Measurements from ENCODE around the gene RHOG.
"Not testable (repeated sequence)": the region's sequence is repeated elsewhere in the genome, so short reads cannot be mapped to it uniquely, and the experiment has no call there.

Gene RHOG

DNA sequence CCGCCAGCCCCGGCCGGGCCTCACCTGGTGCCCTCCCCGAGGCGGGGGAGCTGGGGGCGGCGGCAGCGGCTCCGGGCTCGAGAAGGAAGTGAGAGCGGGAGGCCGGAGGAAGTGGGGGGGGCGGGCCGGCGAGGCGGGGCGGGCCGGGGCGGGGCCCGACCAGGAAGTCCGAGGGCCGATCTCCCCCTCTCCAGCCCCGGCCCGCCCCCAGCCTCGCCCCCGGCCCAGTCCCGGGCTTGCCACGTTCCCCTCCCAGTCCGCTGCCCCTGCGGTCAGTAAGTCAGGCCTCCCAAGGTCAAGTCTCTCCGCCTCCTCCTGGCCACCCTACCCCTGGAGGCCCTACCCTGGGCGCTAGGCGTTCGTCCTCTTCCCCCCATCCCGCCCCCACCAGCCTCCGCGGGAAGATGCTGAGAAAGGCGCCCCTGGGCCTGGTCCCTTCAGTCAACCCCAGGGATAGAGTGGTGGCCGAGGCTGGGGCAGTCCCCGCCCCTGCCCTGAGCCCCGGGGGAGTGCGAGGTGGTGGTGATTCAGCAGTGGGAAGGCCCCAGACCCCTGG, at the start of gene RHOG:
RHOG (minus strand) TSS at position 90 of the 556 bp plus-strand sequence. CDS start 12,821 bp downstream, outside the sequence.
- peak in 13 of 14 donors; percentile 12 to 92 (median 84) for DNase-seq

DNA sequence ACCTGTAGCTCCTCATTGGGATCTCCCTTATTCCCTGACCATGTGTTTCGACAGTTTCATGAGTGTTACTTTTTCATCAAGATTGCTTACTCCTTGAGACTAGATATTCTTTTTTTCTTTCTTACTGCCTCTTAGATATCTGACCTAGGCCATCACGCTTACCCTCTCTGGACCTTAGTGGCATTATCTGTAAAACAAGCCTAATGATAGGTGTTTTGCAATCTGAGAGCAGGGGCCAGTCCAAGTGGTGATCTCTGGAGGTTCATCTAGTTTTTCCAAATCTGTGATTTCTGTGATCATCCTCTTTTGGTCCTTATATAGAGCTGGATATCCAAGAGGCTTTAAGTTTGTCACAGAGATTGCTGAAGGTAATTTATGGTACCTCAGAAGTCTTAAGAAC, 49.3 kb upstream of the RHOG start:
- DNase-seq: no peak

GRCh38 chr11:3888876-3889275, 48.1 kb upstream of the RHOG start:
- DNase-seq: no peak

DNA sequence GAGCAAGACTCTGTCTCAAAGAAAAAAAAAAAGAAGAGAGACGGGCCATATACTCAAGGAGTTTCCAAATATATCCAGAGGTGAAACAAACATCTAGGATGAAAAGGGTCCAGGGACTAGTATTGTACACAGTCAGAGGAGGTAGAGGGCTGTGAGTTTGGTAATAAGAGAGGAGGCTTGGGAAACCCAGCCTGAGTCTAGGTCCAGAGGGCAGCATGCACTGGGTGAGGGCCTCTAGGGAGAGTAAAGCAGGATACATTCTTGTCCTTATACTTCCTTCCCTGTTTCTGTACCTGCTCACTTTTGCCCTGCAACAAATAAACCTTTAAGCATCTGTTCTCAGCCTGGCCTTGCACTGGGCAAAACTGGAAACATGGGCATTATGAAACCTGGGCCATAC, 46.2 kb upstream of the RHOG start:
- DNase-seq: no peak

GRCh38 chr11:3885855-3886254, 45.1 kb upstream of the RHOG start:
- DNase-seq: no peak

- no peak for DNase-seq
These were observed 41.9 kb upstream of the RHOG start for GRCh38 chr11:3882655-3883054.

DNA sequence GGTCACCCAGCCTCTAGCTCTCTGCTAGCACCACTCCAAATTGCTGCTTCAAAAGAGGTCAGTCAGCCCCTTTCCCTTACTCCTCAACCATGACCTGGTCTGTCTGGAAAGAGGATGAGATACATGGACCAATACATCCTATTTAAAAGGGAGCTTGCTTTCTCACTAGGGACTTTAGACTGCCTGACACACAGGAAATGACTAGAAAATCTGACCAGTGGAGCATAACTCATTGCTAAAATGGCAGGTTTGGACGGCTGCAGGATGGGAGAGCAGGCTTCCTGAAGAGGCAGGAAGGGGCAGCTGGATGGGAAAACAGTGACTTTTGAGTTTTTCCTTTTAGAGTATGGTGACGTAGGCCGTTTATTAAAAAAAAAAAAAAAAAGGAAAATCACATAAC, 40.0 kb upstream of the RHOG start:
- DNase-seq: no peak

GRCh38 chr11:3879967-3880542, 39.3 kb upstream of the RHOG start:
- DNase-seq: no peak

GRCh38 chr11:3879216-3879966, 38.6 kb upstream of the RHOG start:
- DNase-seq: no peak

GRCh38 chr11:3878258-3878584, 37.5 kb upstream of the RHOG start:
- no peak for DNase-seq

DNA sequence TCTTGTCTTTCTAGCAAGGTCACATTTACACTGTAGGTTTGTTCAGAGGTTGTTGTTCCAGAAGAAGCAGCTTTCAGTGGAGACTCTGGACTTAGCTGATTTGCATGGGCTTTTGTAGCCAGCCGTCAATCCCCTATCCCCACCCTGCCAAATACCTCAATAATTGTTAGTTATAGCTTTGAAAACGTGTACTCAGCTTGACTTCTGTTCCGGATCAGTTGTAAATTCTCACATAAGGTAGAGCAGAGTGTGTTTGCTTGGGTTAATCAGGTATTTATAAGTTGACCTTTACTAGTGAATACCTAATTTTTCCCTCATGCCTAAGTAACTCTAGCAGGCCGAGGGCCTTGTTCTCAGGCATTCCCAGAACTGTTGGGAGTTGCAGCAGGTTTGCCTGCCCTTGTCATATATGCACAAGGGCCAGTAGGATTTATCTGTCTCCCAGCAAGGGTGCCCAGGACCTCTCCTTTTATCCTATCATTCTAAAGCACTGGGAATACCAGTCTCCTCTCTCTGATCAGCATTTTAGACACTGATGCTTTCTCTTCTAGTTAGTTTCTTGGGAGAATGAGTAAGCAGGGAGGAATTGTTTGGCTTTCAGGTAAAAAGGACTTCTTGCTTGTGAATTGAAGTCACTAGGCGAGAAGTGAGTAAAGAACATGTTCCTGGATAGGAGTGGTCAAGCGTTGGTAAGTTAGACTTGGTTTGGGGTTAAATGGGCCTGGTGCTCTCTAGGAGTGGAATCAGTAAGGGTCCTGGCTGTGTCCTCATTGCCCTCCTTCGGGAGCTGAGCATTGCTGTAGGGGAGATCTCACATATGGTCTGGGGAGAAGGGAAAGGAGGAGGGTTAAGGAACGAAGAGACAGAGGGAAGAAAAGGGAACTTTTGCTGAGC, 36.9 kb upstream of the RHOG start:
- no peak for DNase-seq

- no peak for DNase-seq
These were observed 35.9 kb upstream of the RHOG start for GRCh38 chr11:3876613-3877012.

DNA sequence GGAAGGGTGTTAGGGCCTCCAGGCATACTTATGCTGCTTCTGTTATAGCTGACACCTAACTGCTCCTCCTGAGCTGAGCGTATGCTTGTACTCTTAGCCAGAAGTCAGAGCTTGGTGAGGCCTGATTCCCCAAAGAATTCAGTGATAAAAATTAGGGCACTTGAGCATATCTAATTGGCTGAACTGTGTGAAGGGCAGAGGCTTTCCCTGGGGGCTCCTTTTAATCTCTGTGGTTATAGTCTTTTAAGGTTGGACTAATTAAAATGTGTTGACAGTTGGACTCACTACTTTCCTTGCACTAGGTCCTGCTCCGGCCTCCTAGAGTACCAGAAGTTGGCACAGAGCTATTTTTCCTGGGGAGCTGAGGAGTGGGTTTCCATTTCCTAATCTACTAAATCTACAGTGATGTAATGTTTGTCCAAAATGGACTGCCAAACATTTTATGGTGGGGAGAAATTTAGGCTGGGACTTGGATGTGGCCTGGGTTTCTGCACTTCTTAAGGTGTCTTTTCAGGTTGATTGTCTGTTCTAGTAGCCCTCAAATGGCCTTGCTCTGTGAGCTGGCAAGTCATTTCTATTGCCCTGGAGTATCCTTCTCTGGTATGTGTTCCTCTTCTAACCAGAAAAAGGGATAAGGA, 33.1 kb upstream of the RHOG start:
- no peak for DNase-seq

GRCh38 chr11:3867209-3868091, 26.7 kb upstream of the RHOG start:
- no peak for DNase-seq

DNA sequence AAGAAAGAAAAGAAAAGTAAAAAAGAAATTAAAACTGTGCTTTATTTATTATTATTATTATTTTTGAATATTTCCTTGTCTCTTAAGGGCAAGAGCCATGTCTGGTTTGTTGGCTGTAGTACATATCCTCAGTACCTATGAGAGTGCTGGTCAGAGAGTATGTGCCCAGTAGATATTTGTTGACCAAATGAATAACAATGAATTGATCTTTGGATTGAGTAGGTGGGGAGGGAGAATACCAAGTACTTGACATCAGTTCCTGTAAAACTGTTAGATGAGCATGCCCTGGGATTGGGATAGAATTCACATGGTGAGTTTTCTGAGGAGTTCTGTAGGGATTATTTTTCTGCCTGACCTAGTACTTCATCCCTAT, 26.1 kb upstream of the RHOG start:
- DNase-seq: no peak

DNA sequence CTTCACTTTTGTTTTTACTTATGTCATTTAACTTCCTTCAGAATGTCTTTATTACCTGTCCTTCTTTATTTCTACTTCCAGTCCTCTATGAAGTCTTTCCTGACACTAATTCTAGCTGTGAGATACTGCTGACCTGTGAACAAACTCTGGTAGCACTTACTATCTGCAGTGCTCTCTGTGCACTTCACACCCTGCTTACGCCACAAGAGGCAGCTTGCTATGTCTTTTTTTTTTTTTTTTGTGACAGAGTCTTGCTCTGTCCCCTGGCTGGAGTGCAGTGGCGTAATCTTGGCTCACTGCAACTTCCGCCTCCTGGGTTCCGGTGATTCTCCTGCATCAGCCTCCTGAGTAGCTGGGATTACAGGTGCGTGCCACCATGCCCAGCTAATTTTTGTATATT, 25.4 kb upstream of the RHOG start:
- no peak for DNase-seq

DNA sequence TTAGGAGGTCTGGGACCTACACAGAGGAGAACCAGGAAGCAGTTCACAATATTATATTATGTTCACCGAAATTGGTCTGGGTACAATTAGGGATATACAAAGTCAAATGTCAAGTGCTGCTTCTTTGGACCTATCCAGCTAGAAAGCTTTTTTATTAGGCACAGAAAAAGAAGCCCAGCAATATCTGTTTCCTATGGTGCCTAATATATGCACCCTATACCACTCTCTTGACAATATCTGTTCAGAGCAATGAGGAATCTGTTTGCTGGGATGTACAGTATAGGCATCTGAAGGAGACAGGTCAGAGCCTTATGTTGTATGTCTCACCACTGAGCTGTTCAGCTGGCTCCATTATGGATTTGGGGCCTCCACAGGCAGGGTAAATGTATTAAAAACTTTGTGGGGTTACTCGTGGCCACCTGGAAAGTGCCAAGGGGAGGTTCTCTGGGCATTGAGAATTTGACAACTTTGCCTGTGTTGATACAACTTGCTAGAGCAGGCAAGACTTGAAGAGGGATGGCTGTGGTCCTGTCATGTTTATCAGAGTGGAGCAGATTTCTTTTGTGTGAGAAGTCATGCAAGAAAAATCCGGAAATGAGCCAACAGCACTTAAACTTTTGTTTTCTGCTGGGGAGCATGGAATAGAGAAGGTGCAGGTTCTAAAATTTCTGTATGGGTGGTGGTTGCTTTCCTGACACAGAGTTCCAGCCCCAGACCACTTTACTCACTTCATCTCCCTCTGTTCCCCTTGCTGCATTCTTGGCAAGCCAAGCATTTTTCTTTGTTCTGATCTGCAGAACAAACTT, 24.8 kb upstream of the RHOG start:
- no peak for DNase-seq

- DNase-seq: no peak
These were observed 20.9 kb upstream of the RHOG start for GRCh38 chr11:3861683-3862082.

GRCh38 chr11:3860898-3861393, 20.2 kb upstream of the RHOG start:
- not testable (repeated sequence) for DNase-seq

DNA sequence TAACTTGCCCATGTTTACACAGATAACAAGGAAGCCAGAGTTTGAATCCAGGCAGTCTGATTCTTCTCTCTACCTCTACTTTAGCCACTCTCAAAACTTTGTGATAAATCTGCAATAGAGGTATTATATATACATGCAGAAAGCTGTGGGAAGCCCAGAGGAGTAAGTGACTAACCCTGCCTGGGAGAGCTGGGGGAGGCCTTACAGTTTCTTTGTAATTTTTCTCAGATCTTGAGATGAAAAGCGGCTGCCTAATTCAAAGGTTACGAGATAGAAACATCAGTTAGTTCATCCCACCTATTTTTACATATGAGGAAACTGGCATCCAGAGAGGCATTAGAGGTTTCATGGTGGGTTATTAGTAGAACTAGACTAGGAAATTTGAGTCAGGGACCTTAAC, 19.6 kb upstream of the RHOG start:
- DNase-seq: no peak

Data from C1 segment of cervical spinal cord (tissue), 14 donors.